OCI-LY7 (cell line): ENCODE measurements around the gene HELZ.

Experiments
- EZH2phosphoT487 ChIP-seq: fragments of 200-600 bp; sonication (generic); IDR thresholded peaks from 2 replicates; pipeline ENCODE4 v1.6.1; 2018; ENCODE audit warnings: low read depth, borderline replicate concordance, mild to moderate bottlenecking, mixed run types, antibody characterized with exemption, low read length, moderate library complexity, mixed read lengths
- TF ChIP-seq, protein P1 (sequence below): fragments of 200-600 bp; sonication (generic); conservative IDR thresholded peaks from 2 replicates; pipeline ENCODE4 v1.5.1; 2014; ENCODE audit warnings: mild to moderate bottlenecking, antibody characterized with exemption, low read length, moderate library complexity, mixed read lengths

DNA sequence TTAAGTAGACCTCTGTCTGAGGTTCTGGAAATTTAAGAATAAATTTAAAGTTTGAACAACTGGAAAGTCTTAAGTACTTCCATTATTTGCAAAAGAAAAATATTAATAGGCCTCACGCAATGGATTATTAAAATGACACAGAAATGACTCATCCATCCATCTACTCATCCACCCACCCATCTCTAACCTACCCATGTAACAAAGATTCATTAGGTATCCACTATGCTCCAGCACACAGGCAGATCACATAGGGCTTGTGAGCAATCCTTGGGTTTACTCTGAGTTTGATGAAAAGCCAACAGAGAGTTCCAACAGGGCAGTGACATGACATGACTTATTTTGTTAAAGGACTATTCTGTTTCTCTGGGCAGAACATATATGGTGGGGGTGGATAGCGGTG lies 93.3 kb downstream of the HELZ start:
- TF ChIP-seq, protein P1, sequence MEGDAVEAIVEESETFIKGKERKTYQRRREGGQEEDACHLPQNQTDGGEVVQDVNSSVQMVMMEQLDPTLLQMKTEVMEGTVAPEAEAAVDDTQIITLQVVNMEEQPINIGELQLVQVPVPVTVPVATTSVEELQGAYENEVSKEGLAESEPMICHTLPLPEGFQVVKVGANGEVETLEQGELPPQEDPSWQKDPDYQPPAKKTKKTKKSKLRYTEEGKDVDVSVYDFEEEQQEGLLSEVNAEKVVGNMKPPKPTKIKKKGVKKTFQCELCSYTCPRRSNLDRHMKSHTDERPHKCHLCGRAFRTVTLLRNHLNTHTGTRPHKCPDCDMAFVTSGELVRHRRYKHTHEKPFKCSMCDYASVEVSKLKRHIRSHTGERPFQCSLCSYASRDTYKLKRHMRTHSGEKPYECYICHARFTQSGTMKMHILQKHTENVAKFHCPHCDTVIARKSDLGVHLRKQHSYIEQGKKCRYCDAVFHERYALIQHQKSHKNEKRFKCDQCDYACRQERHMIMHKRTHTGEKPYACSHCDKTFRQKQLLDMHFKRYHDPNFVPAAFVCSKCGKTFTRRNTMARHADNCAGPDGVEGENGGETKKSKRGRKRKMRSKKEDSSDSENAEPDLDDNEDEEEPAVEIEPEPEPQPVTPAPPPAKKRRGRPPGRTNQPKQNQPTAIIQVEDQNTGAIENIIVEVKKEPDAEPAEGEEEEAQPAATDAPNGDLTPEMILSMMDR = no peak
- TF ChIP-seq EZH2phosphoT487 = no peak
